Panc1 (cell line): ENCODE data around the gene COL23A1.

Experiments used
- CTCF ChIP-seq: fragments of 450-650 bp; IDR thresholded peaks from 2 replicates; pipeline ENCODE4 v1.5.1; 2017; ENCODE audit warnings: mild to moderate bottlenecking
- POLR2AphosphoS5 ChIP-seq: IDR thresholded peaks from 2 replicates; pipeline ENCODE4 v1.6.1; 2012; ENCODE audit warnings: mild to moderate bottlenecking, low read depth, low read length, moderate library complexity
- SIN3A ChIP-seq: IDR thresholded peaks from 2 replicates; pipeline ENCODE4 v1.6.1; 2012; ENCODE audit warnings: low read depth, mild to moderate bottlenecking, low read length, moderate library complexity, borderline replicate concordance; ENCODE audit not compliant: insufficient read depth

- TF ChIP-seq CTCF = no peak
- TF ChIP-seq POLR2AphosphoS5 = no peak
- TF ChIP-seq SIN3A = no peak
Observed at GRCh38 chr5:178486239-178486641, 104.0 kb downstream of the COL23A1 start.
